Measurements from ENCODE around the gene DPP6. TPM values are rescaled to one million over a fixed set of nuclear protein-coding genes. Genes with fewer than 3 reads are reported as not detected.

The DPP6 gene
- polyA plus RNA-seq, 2 of the 4 experiments (the other 2 are of a cell fraction): not detected

- WGBS (ENCODE audit: missing lambda C conversion rate): 26% methylated on average over 6 of the region's 6 CpGs
- Histone ChIP-seq H3K27ac (no peak overlapping the region), H3K9me3 (no peaks in the 10 kb centered on the region), H3K4me3 (no peak overlapping the region), H3K4me1 (no peaks in the 10 kb centered on the region), H3K4me2 (no peak overlapping the region)
- no peak for DNase-seq (ENCODE audit: low read depth in 1 of 2, low spot score in 1 of 2)
- POLR2A ChIA-PET: no interaction called here
- no peak for TF ChIP-seq FOSB (CRISPR knock-in tag; IDR thresholded peaks at IDR 0.05)
- TF ChIP-seq HOXA7 (CRISPR knock-in tag; IDR thresholded peaks at IDR 0.05): no peak
- no peak for TF ChIP-seq RARB (CRISPR knock-in tag; IDR thresholded peaks at IDR 0.05)
- TF ChIP-seq TP53 (CRISPR knock-in tag; IDR thresholded peaks at IDR 0.05): no peak
- TF ChIP-seq PBX3 (IDR thresholded peaks at IDR 0.05): no peak
- no peak for FAIRE-seq
- no peak for ATAC-seq
- CTCF ChIA-PET: interaction anchor here (4.0 kb wide), 1 partner anchor 12 kb away, joined by 28 read pairs; no protein-coding TSS in a partner anchor
These were observed 850.4 kb downstream of the DPP6 start for GRCh38 chr7:154902600-154903082.

- POLR2A ChIA-PET: no interaction called here
- Histone ChIP-seq H3K9me3 (no peaks in the 10 kb centered on the region), H3K4me2 (no peak overlapping the region), H3K4me1 (no peaks in the 10 kb centered on the region), H3K27ac (no peak overlapping the region), H3K4me3 (no peak overlapping the region)
- TF ChIP-seq HEYL (CRISPR knock-in tag; IDR thresholded peaks at IDR 0.05): no peak
- no peak for TF ChIP-seq KDM5A (IDR thresholded peaks at IDR 0.05)
- TF ChIP-seq EP300 (IDR thresholded peaks at IDR 0.05): no peak
- TF ChIP-seq JUN (IDR thresholded peaks at IDR 0.05): no peak
- TF ChIP-seq REST (IDR thresholded peaks at IDR 0.05): no peak
- TF ChIP-seq ESRRA (IDR thresholded peaks at IDR 0.05; ENCODE audit: borderline replicate concordance, low read length): no peak
- TF ChIP-seq NR3C1 (IDR thresholded peaks at IDR 0.05): no peak
- TF ChIP-seq RARB (CRISPR knock-in tag; IDR thresholded peaks at IDR 0.05): no peak
- TF ChIP-seq RNF2 (IDR thresholded peaks at IDR 0.05; ENCODE audit: borderline replicate concordance, low read depth): no peak
- TF ChIP-seq HOXB5 (CRISPR knock-in tag; IDR thresholded peaks at IDR 0.05): no peak
- no peak for TF ChIP-seq CHD4 (IDR thresholded peaks at IDR 0.05; ENCODE audit: borderline replicate concordance)
- TF ChIP-seq CBX2 (IDR thresholded peaks at IDR 0.05; ENCODE audit: borderline replicate concordance, low read depth): no peak
- no peak for TF ChIP-seq USF2 (IDR thresholded peaks at IDR 0.05)
- no peak for TF ChIP-seq KDM1A (IDR thresholded peaks at IDR 0.05; ENCODE audit: low read depth)
- TF ChIP-seq TFCP2L1 (CRISPR knock-in tag; IDR thresholded peaks at IDR 0.05): no peak
- no peak for TF ChIP-seq MAX (IDR thresholded peaks at IDR 0.05)
- DNase-seq (ENCODE audit: low read depth in 1 of 2, low spot score in 1 of 2) (no peak), ATAC-seq (no peak), FAIRE-seq (no peak)
- CTCF ChIA-PET: interaction anchor here (0.7 to 4.0 kb wide), 4 partner anchors 9 to 1694 kb away, joined by 3 to 28 read pairs (median 6); no protein-coding TSS in a partner anchor
- whole genome bisulfite sequencing (ENCODE audit: missing lambda C conversion rate): 27% methylated on average over 12 of the region's 14 CpGs
These were observed 851.0 kb downstream of the DPP6 start for GRCh38 chr7:154903083-154903731.
